ENCODE data around the gene SH3RF2.
"Not testable (repeated sequence)": the region's sequence is repeated elsewhere in the genome, so short reads cannot be mapped to it uniquely, and the experiment has no call there.

SH3RF2 gene

DNA sequence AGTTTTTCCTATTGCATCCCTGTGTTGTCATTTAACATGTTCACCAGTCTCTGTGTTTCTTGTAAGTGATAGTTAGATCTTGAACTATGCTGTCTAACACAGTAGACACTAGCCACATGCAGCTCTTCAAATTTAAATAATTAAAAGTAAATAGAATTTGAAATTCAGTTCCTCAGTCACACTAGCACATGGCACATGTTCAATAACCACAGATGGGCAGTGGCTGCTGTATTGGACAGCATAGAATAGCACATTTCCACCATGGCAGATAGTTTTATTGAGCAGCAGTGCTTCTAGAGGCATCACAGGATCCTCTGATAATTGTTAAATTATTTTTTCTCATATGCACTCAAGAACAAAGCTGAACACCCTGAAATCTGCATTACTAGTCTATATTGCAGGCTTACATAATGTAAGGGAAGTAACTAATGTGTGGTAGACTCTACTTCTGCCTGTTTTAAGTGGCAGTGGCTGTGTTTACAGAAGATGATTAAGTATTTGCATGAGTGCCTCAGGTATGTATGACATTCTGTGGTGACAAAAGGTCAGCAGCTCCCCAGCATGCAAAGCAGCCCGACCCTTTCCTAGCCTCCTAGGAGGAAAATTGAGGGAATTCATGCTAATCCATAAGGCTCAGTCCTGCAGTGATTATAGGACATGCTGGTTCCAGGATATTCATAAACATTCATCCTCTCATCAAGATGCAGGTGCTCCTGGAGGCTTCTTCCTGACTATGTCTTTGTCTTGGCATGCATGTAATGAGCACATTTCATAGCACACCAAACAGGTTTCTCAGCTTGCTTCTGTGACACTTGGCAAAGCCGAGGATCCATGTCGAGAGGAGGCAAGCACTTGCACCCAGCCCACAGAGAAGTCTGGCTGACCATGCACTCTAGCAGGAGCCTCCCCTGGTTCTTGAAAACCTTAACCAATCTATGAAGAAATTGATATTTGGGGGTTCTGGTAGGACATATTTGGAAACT, 45.5 kb downstream of the SH3RF2 start:
- no peak for DNase-seq

DNA sequence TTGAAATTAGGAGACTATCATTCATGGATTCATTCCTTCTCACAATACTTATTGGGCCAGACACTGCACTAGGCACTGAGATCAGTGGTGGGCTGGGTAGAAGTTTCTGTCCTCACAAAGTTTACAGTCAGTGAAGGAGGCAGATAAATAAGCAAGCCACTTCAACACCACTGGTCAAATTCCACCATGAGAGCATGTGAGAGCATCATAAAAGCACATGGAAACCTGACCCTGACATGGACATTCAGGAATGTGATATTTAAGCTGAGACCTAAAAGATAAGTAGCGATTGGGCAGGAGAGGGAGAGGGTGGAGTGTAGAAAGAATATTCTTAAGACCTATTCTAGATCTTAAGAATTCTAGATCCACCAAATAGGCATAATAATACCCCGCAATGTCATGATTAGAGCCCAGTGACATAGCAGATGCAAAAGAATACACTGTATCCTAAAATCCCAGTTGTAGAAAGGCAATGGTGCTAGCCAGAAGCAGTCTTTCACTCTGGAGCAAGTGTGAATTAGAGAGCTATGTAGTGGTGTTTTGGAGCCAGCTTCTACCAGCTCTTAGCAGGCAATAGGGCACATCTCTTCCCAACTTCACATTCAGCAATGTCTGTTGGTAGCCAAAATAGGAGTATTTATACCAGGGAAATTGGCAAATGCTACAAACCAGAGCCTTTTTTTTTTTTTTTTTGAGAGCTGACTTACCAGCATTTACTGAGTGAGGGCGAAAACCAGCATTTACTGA, 46.4 kb downstream of the SH3RF2 start:
- DNase-seq, result no peak

DNA sequence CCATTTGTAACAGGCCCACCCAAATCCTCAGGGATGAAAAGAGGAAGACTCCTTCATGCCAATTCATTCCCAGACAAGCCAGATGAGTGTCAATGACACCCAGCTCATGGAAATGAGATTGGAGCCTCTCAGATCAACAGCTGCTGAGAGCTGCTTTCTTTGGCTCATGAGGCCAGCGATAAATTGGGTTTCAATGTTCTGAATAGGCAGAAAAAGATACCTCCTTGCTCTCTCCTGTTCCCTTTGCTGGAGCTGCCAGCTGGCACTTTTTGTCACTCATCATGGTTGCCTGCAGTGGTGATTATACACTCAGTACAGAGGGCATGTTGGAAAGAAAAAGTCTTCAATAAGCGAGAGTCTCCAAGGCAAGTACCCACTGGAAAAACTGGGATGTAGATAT, 47.1 kb downstream of the SH3RF2 start:
- DNase-seq, result no peak

DNA sequence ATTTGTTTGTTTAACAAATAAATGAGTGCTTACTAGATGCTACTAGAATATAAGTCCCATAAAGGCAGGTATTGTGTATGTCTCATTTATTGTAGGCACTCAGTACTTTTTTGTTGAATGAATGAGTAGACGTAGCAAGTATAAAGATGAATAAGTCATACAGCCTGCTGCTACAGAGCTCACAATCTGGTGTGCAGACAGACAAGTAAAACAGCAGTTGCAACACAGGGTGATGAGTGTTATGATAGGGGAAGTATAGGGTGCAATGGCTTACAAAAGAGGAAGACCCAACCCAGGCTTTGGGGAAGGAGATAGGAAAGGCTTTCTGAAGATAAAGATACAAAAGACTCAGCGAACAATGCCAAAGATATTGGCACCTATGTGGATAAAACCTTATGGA, 47.7 kb downstream of the SH3RF2 start:
- DNase-seq, result no peak

DNA sequence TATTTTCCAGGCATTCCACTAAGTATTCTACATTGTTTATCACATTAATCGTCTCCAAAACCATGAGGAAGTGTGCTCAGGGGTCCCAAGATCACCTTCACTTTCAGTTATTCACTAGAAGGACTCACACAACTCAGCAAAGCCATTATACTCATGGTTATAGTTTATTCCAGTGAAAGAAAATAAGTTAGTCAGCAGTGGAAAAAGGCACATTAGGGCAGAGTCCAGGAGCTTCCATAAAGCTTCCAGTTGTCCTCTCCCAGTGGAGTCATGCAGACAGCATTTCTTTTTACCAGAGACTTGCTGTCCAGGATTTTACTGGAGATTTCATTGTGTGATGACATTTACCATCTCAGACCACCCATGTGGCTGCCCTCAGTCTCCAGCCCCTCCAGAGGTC, 51.5 kb downstream of the SH3RF2 start:
- no peak for DNase-seq

DNA sequence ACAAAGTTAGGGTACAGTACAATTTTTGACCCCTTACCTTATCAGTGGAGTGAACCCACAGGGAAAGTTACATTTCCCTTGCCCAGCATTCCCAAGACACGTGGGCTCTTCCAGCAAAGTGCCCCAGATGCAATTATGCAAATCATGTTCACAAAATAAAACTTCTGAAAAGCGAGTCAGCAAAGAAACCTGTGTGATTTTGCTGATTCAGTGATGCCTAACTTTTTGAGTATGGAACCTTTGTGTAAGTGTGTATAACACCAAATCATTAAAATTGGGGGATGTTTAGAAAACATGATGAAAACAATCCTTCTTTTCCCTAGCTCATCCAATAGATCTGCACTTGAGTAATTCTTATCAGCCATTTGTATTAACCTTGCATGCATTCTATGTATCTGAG, 52.6 kb downstream of the SH3RF2 start:
- no peak for DNase-seq

DNA sequence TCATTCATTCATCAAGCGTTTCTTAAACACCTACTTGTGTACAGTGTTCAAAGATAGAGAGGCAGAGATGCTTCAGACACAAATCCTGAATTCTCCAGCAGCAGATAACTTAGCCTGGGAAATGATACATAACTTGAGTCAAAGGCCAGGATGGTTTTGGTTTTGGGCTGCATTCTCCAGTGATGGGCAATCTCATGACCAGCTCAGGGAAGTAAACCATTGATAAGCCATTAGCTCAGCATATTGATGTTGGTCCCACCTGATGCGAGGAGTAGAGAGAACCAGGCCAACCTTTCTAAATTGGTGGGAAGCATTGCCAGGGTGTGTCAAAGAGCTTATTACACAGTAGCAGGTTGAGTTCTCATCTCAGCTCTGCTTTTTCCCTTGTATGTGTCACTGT, 53.0 kb downstream of the SH3RF2 start:
- DNase-seq, result no peak

DNA sequence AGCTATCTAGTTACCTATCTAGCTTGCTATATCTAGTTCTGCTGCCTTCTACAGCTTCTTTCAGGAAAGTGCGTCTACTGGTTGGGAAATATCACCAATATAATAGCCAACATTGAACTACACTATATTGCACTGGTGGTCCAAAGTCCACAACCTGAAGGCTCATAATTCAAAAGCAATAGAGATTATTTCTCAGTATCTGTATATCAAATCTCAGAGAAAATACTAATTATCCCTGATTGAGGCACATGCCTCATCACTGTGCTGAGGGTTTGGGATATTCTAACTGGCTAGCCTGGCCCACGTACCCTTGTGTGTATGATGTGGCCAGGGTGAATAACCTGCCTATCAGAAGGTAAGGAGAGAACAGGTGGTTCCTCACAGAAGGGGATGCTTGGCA, 53.8 kb downstream of the SH3RF2 start:
- DNase-seq, result no peak

DNA sequence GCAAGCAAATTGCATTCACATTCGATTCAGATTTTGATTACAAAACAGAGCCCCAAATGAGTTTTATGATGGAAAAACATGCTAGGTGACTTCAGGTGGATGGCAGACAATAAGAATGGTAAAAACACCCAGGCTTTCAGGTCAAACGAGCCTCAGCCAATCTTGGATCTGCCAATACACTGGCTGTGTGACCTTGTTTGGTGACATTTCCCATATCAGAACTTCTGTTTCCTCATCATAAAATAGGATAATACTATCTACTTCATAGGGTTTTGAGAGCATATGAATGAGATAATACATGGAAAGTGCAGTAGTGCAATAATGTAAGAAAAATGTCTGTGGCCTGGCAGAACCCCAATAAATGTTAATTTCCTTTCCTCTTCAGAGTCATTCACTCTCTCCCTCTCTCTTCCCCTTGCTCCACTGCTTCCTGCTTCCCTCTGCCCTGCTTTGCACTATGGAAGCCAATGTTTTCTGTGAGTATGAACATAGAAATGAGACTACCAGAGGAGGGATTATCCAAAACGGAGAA, 54.7 kb downstream of the SH3RF2 start:
- no peak for DNase-seq

DNA sequence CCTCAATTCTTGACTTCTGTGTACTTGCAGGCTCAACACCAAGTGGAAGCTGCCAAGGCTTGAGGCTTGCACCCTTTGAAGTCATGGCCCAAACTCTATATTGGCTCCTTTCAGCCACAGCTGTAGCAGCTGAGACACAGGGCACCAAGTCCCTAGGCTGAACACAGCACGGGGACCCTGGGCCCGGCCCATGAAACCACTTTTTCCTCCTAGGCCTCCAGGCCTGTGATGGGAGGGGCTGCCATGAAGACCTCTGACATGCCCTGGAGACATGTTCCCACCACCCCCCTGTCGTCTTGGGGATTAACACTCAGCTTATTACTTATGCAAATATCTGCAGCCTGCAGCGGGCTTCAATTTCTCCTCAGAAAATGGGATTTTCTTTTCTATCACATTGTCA, 57.2 kb downstream of the SH3RF2 start:
- DNase-seq, result not testable (repeated sequence)

DNA sequence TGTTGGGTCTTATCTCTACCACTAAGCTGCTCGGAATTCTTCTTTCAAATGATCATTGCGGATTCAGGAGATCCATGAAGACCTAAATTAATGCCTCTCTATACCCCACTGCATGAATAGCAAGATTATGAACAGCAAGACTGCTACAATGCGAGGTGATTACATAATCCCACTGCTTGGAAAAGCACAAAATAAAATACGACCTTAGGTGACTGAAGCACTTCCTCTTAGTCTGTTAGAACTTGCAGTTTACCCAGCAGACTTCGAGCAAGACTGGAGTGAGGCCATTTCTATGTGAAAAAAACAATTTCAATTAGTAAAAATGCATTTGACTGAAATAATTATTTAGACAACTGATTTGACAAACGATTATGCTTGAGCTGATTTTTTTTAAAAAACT, 59.8 kb downstream of the SH3RF2 start:
- no peak for DNase-seq

DNA sequence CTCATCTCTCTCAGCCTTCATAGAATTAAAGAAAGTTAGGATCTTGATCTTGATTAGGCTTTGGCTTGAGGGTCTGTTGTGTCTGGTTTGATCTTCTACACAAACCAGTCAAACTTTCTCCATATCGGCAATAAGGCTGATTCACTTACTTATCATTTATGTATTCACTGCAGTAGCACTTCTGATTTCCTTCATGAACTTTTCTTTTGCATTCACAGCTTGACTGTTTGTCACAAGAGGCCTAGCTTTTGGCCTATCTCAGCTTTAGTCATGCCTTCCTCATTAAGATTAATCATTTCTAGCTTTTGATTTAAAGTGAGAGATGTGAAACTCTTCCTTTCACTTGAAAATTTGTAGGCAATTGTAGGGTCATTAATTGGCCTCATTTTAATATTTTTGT, 62.8 kb downstream of the SH3RF2 start:
- no peak for DNase-seq

DNA sequence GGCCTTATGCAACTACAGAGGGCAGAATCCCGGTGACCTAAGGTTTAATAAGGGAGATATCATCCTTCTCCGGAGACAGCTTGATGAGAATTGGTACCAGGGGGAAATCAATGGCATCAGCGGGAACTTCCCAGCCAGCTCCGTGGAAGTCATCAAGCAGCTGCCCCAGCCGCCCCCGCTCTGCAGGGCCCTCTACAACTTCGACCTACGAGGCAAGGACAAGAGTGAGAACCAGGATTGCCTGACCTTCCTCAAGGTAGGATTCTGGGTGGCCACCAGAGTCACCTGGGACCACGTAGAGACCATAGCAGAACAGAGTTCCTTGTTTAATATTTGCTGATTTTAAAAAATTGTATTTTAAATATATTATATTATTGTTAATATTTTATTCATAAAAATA, 63.7 kb downstream of the SH3RF2 start:
- no peak for DNase-seq

DNA sequence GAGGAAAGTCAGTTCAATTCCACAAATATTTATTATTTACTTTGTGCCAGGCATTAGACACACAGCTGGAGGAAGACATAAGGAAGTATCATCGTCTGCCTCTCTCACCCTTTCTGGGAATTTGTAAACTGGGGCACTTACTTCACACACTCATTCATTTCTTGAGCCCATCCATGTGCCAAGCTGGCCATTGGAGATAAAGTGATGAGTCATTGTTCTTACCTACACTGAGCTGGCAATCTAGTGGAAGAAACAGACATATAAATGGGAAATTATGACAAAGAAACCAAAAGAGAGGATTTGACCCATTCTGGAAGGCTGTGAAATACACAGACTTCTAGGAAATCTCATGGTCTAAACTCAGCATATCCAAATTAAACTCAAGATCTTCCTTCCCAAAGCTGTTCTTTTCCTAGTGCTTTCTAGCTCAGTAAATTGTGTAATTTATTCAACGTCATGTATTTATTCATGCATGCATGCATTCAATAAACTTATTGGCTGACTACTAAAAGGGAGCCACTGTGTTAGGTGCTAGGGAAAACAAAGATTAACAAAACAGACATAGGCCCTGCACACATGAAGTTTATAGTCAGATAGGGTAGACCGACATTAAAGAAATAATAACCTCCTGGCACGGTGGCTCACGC, 65.3 kb downstream of the SH3RF2 start:
- no peak for DNase-seq

DNA sequence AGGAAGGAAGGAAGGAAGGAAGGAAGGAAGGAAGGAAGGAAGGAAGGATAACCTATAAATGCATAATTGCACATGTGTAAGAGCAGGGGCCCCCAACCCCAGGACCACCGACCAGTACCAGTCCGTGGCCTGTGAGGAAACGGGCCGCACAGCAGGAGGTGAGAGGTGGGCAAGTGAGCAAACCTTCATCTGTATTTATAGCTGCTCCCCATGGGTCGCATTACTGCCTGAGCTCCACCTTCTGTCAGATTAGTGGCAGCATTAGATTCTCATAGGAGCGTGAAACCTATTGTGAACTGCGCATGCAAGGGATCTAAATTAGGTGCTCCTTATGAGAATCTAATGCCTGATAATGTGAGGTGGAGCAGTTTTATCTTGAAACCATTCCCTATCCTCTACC, 66.1 kb downstream of the SH3RF2 start:
- no peak for DNase-seq

DNA sequence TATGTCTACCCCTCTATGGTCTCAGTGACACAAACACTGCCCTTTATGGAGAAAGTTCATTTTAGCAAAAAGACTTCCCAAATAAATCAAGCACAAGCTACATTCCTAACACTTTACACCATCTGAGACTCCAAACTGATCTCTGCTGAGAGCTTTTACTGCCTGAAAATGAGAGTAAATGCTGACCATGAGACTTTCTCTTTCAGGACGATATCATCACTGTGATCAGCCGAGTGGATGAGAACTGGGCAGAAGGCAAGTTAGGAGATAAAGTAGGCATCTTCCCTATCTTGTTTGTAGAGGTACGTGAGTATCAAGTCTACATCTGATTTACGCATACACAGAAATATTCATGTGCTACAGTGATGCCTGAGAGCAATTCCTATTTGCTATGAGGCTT, 67.5 kb downstream of the SH3RF2 start:
- DNase-seq, result no peak

DNA sequence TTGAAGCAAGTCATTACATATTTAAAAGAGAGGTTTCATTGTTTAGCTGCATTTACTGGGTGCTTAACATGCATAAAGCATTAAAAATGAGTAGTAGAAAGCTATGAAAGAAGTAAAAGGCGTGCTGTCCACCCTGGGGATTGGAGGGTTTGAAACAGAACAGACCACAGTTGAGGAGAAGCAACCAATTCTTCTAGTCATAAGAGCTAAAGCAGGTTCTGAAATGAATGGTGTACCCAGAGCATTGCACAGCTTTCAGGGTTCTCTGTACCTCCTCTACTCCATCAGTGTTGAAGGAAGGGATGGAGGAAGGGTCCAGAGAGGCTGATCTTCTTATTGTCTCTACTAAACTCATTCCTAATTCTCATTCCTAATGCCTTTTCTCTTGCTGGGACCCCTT, 68.9 kb downstream of the SH3RF2 start:
- no peak for DNase-seq

DNA sequence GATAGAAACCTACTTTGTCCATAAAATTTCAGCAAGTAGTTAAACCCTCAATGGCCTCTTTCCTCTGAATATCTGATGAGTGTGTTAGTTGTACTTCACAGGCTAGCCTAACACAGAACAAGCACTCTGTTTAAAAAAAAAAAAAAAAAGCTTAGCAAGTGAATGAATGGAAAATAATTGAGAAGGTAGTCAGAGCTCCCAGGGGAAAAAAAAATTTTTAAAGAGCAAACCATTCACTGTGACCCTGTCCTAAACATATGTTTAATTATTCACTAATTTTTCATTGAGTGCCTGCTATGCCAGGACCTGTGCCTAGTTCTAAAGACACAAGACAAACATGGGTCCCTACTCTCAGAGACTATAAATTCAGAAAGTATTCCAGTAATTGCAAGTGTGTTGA, 69.3 kb downstream of the SH3RF2 start:
- no peak for DNase-seq

DNA sequence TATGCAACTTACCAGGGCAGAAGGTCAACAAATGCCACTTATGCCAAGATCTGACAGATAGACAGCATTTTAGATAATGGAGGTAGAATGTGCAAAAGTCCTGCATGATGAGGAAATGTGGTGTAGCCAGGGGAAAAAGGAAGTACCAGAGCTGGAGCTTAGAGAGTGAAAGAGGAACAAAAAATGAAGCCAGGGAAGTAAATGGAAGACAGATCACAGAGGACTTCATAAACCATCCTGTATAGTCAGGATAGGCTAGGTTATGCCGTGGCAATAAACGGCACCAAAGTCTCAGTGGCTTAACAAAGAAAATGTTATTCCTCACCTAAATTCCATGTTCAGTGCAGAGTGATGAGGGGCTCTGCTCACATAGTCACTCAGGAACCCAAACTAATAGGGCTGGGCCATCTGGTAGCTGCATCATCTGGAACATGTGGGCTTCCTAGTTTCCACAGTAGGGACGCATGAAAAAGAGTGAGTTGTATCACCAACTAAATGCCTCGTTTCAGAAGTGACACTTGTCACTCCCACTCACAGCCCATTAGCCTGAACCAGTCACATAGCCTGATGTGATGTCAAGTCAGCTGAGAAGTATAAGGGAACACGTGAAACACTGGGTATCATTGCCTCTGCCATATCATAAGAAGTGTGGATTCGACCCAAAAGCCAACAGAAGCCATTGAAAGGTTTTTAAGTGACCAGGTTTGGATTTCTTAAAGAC, 70.3 kb downstream of the SH3RF2 start:
- no peak for DNase-seq

DNA sequence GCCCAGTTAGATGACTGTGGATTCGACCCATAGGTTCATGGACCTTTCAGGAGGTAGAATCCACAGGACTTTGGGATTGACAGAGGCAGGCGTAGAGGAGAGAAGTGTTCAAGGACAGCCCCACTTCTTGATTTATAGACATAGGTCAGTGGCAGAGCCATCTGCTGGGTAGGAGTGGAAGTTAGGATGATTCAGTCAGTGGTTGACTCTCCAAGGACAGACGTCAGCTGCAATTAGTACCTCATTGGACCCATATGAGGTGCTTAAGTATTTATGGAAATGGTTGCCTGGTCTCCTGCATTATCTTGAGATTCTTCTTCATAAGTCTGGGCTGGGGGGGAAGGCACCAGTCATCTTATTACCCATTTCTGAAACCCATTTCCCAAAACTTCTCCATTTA, 70.9 kb downstream of the SH3RF2 start:
- no peak for DNase-seq

DNA sequence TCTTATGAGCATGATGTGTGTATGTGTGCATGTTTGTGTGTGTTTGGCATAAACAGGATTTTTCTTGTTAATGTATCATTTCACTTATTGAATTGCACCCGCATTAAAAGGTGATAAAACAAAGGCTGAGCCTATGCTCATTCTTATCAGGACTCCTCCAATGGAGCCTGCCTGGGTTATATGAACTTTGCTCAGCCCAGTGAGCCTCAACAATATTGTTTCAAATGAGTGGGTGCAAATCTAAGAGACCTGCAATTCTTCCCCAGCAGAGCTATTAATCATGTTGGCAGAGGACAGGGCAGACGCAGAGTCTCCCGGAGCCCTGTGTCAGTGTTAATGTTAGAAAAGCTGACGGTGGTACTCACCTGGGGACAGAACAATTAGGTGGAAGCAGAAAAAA, 71.6 kb downstream of the SH3RF2 start:
- no peak for DNase-seq

DNA sequence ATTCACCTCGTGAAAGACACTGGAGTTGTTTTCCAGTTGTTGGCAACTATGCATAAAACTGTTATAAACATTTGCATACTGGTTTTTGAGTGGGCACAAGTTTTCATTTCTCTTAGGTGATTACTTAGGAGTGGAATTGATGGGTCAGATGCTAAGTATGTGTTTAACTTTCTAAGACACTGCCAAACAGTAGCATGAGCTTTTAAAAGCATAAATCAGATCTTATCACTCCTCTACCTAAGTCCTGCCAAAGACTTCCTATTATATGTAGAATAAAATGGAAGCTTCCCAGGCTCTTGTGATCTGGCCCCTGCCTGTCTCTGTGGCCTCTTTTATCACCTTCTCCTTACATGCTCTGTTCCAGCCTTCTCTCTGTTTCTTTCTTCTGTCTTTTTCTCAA, 72.6 kb downstream of the SH3RF2 start:
- DNase-seq, result no peak

DNA sequence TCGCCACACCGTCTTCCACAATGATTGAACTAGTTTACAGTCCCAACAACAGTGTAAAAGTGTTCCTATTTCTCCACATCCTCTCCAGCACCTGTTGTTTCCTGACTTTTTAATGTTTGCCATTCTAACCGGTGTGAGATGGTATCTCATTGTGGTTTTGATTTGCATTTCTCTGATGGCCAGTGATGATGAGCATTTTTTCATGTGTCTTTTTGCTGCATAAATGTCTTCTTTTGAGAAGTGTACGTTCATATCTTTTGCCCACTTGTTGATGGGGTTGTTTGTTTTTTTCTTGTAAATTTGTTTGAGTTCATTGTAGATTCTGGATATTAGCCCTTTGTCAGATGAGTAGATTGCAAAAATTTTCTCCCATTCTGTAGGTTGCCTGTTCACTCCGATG, 74.1 kb downstream of the SH3RF2 start:
- not testable (repeated sequence) for DNase-seq

Data from stimulated activated CD4-positive, alpha-beta T cell treated with anti-CD3 and anti-CD28 coated beads, Interleukin-1b, Interleukin-23, amount 100 ng/mL, for 48 hours (primary cell).